Right ventricle myocardium superior (tissue), 1 donor: Measurements from ENCODE around the gene HACD1. TPM values are rescaled to one million over a fixed set of nuclear protein-coding genes. Genes with fewer than 3 reads are reported as not detected.
A peak's percentile ranks its signal among the peaks of the same experiment; 100 is the strongest.
"Not testable (repeated sequence)": the region's sequence is repeated elsewhere in the genome, so short reads cannot be mapped to it uniquely, and the experiment has no call there.

Source experiments
- ATAC-seq: fragments of 200-7000 bp; cut with Tn5 transposase; one replicate; pipeline ENCODE4 v1.9.1; 2020; ENCODE audit warnings: mild to moderate bottlenecking; ENCODE audit not compliant: poor library complexity
- DNase-seq: peaks from one replicate; pipeline ENCODE4 v3.0.0-alpha.2; 2020
- intact Hi-C: fragments of 100-400 bp; cut with DNase I; formaldehyde crosslinking; loops from one replicate; pipeline ENCODE4 v1.11.2; 2022
- total RNA-seq: library from RNA; stranded (reverse); fragmentation: NEBNext Ultra II Directional; extraction: Animal tissue kit (Norgen Biotek cat#: 25700); gene quantifications from one replicate; pipeline ENCODE4 v1.2.1, GENCODE V29; 2021
- donor health status: DM: no; HTN: yes; CAD: no; lungs with severe emphysema.

The HACD1 gene
- total RNA-seq, 1 donor from 2014 or later = 139 TPM

DNA sequence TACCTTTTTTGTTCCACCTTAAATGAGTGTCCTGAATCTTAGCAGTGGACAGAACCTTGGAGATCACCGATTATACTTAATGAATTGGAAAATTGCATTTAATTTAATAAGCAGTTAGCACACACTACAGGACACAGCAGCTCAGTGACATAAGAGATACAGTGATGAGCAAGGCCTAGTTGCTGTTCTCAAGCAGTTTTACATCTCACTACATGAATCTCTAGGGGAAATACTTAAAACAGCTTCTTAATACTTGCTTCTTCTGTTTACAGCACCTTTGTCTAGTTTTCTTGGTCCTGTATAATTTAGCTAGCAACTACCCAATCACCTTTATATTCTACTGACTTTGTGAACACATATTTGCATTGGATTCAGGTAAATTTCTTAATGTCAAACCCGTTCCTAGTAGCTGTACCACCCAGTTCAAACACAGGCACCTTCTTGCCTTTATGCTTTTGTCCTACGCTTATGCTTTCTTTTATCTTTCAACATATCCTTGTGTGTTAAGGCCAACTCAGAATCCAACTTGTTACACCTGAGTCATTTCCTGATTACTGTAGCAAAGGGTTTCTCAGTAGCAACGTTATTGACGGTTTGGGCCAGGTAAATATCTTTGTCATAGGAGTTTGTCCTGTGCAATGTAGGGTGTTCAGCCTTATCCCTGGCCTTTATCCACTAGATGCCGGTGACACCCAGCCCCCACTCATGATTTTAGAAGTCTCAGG lies 28.6 kb upstream of the HACD1 start:
- ATAC-seq (no peak), DNase-seq (no peak)
- intact Hi-C loops = no loop called here

DNA sequence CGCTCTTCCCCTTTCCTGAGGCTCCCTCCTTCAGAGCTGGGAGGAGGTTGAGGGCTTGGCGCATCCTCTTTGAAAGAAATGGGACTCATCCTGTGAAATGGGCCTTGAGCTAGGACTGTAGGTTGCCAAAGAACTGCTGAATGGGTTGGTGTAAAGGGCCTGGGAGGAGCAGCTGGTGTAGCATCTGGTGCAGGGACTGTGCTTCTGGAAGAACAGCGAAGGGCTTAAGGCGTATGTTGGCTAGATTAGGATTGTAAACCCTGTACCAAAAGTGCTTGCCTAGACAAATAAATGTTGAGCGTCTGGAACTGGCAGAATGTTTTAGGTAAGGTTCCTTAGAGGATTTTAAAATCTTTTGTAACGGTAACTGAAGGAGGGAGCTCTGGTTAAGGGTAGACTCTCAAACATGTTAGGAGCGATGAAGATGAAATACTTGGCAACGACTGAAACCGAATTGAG lies 27.3 kb upstream of the HACD1 start:
- DNase-seq = no peak
- ATAC-seq = peak; percentile 10
- intact Hi-C loops = no loop called here

DNA sequence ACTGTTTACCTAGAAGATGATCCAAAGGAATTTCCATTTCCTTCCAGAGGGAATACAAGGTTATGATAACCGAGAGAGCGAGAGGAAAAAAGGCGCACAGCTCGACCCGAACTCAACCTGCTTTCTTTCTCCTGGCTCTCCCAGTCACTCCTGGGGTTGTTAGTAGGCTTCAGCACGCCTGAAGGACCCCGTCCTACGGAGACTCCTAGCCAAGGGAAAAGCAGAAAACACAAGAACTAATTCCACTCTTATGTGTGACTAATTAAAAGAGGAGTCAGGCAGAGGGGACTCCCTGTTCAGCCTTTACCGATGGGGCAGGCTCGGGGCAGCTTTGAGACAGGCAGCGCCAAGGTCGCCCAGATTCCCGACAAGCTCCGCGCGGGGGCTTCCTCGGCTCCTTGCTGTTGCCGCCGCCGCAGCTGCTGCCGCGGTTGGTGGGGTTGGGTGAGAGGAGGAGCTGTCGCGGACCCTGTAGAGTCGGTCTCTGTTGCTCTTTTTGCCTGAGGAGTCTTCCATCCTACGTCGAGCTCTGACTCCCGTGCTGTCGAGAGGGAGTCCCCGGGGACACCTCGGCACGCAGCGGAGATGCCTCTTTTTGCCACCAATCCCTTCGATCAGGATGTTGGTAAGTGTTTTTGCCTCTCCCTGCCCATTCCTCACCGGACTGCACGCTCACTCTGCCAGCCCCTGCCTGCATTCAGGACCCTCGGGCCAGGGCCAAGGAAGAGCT lies 26.7 kb upstream of the HACD1 start, which contains the start of gene STAM:
TSS of gene STAM (plus strand) at position 397 of the 730 bp plus-strand sequence. CDS start at position 586, 189 bp downstream.
- intact Hi-C loops = no loop called here
- ATAC-seq = peak; percentile 96
- peak; percentile 95 for DNase-seq

DNA sequence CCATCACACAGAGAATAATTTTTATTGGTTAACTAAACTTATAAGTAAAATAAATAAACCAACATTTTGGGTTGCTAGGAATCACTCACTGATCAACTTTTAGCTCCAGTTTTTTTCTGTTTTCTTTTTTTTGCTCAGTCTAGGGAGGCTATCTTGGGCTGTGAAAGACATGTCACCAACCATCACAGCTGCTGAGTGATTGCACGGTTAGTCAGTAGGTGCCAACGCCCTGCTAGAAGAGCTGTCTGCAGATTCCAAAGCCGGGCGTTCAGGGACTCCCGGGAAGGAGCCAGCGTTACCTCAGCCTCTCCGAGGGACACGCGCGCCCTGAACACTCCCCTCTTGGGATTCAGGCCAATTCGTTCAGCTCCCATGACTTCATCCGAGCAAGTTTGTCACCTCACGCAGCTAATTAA lies 26.2 kb upstream of the HACD1 start:
- ATAC-seq (peak; percentile 86), DNase-seq (peak; percentile 73)
- intact Hi-C loops = no loop called here

DNA sequence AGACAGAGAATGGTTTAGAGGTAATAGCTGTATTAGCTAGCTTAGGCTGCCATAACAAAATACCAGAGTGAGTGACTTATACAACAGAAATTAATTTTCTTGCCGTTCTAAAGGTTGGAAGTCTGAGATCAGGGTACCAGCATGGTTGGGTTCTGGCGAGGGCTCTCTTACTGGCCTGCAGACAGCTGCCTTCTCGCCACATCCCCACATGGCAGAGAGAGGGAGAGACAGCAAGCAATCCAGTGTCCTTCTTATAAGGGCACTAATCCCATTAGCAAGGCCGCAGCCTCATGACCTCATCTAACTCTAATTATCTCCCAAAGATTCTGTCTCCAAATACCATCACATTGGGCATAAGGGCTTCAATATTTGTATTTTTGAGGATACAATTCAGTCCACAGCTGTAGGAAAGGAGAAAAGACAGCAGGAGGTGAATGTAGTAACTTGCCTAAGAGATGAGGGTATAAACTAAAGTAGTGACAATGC lies 23.2 kb upstream of the HACD1 start:
- intact Hi-C loops = no loop called here
- ATAC-seq (no peak), DNase-seq (no peak)

DNA sequence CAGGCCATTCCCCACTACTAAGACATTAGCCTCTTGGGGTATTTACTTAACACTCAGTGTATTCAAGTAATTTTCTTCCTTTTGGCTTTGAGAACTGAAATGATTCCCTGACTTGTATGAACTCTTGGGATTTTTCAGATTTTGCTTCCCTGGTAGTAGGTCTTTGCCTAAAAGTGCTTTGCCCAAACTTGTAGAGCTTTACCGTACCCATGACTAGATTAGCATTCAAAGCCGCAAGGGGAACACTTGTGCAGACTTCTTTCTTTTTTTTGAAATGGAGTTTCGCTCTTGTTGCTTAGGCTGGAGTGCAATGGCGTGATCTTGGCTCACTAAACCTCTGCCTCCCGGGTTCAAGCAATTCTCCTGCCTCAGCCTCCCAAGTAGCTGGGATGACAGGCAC lies 20.7 kb upstream of the HACD1 start:
- intact Hi-C loops = no loop called here
- no peak for DNase-seq
- no peak for ATAC-seq

DNA sequence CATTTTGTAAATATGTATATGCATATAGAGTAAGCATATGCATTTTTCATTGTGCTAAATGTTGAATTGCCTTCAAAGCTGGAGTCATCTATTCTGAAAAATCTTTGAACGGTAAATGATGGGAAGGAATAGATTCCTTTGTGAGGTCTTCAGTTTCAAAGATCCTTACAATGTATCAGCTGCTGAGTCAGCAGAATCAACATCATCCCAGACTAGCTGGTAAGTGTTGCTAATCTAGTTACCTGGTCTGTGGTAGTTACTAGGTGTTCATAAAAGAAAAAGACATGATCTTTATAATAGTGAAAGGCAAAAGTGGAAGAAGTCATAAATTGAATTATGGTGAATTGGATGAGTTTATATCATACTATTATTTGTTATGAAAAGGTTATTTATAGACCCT lies 16.2 kb upstream of the HACD1 start:
- ATAC-seq (no peak), DNase-seq (no peak)
- intact Hi-C loops = no loop called here

DNA sequence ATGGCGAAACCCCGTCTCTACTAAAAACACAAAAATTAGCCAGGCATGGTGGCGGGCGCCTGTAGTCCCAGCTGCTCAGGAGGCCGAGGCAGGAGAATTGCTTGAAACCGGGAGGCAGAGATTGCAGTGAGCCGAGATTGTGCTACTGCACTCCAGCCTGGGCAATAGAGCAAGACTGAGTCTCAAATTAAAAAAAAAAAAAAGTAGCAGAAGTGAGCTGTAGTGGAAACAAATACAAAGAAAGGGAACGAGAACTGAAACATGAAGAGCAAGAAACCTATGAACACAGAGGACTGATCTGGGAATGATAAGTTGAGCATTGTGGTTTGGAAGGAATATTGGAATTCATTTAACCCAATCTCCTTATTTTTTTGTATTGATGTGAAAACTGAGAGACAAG lies 15.4 kb upstream of the HACD1 start:
- intact Hi-C loops = not testable (repeated sequence)

DNA sequence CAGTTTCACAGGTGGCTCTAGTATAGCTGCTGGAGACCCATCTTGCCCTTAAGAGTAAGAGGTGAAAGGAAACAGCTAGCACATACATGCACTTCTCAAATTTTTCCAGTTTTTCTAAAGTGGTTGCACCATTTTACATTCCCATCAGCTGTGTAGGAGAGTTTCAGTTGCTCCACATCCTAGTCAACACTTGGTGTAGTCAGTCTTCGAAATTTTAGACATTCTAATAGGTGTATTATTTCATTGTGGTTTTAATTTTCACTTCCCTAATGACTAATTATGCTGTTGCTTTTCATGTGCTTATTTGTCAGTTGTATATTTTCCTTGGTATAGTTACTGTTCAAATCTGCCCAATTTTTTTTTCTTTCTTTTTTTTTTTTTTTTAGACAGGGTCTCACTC lies 9.5 kb upstream of the HACD1 start:
- no peak for DNase-seq
- no peak for ATAC-seq
- intact Hi-C loops = no loop called here

More for the DNA sequence above, 15.4 kb upstream of the HACD1 start:
- not testable (repeated sequence) for DNase-seq, ATAC-seq

DNA sequence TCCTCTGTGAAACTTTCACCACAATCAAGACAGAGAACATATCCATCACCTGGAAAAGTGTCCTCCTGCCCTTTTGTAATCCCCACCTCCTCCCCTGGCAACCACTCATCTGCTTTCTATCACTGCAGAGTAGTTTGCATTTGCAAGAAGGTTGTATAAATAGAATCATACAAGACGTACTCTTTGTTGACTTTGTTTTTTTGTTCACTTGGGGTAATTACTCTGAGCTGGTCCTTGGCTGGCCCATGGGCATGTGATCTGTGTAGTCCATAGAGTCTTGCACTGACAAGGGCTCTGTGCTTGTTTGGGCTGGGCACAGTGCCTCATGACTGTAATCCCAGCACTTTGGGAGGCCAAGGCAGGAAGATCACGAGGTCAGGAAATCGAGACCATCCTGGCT lies 7.8 kb upstream of the HACD1 start:
- ATAC-seq (peak; percentile 29), DNase-seq (no peak)
- intact Hi-C loops = no loop called here

DNA sequence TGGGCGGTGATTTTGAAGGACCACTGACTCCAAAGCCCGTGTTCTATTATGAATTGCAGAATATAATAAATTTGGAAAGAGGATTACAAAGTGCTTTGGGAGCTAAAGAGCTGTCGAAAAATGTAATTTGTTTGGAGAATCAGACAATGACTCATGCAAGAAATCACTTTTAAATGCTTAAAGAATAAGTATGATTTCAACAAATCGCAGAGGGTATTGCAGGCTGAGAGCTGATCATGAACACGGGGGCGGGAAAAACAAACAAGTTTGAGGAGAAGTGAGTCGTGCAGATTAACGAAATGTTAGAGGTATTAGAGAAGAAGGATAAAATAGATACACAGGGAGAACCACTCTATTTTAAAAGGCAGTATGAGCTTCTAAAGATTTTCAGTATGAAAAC lies 4.9 kb upstream of the HACD1 start:
- DNase-seq (no peak), ATAC-seq (no peak)
- intact Hi-C loops = no loop called here

DNA sequence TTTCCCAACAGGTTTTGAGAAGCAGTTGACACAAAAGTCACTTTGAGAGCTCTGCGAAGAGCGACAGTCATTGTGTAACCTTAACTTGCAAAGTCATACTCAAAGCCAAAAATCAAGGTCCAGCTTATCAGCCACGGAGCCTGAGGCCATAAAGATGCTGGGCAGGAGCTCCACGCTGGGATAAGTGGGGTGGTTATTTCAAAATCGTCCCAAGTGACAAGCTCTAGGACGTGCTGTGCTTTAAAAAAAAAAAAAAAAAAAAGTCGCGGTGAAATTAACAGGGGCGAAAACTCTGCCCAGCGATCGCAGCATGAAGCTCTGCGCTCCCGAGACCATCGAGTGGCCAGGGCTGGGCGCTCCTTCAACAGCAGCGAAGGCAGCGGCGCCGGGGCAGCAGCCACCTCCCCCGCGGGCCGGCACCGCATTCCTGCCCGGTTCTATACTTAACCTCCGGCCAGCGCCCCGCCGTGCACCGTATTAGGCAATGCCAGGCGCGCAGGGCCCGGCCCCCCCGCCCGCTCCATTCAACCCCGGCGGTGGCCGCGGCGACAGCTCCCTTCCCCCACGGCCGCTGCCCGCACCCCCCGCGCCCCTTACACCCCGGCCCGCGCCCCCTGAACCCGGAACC lies 657 bp downstream of the HACD1 start:
- intact Hi-C loops = no loop called here
- DNase-seq = peak; percentile 89
- ATAC-seq = peak; percentile 90

DNA sequence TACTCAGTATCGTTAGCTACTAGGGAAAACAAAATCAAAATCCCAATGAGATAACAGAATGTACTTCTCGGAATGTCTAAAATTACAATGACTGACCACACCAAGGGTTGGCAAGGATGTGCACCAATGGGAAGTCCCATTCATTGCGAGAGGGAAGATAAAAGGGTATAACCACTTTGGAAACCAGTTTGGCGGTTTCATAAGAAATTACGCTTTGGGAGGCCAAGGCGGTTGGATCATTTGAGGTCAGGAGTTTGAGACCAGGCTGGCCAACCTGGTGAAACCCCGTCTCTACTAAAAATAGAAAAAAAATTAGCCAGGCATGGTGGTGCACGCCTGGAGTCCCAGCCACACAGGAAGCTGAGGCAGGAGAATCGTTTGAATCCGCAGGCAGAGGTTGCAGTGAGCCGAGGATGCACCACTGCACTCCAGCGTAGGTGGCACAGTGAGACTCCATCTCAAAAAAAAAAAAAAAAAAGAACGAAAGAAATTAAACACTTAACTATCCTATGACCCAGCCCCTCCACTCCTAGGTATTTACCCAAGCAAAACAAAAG lies 7.6 kb downstream of the HACD1 start:
- ATAC-seq = no peak
- intact Hi-C loops = loop anchor here (5.0 kb wide), 1 partner anchor 228 kb away; no protein-coding TSS in a partner anchor
- DNase-seq = no peak

DNA sequence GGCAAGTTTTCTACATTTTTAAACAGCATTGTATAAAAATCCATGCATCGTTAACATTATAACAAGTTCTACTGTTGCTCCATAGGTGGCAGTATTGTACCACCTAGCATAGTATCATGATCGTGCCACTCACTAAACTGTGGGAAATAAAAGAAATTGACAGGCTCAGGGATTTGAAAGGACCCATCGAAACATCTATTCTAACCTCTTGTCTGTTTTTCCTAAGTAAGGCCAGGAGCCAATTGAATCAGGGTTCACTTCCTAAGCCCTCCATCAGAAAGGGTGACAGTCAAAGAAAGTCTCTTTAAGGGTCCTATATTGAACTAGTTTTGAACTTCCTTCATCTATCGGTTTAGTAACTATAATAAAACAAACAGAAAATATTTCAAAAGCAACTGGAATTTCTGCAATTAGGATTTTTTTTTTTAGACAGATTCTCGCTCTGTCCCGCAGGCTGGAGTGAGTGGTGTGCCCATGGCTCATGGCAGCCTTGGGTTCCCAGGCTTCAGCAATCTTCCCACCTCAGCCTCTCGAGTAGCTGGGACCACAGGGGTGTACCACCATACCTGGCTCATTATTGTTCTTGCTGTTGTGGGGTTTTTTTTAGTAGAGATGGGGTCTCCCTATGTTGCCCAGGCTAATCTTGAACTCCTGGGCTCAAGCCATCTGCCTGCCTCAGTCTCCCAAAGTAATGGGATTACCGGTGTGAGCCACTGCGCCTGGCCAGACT lies 9.4 kb downstream of the HACD1 start:
- ATAC-seq = peak; percentile 83
- intact Hi-C loops = loop anchor here (2.0 to 5.0 kb wide), 2 partner anchors 135 to 230 kb away; no protein-coding TSS in a partner anchor
- DNase-seq = no peak

DNA sequence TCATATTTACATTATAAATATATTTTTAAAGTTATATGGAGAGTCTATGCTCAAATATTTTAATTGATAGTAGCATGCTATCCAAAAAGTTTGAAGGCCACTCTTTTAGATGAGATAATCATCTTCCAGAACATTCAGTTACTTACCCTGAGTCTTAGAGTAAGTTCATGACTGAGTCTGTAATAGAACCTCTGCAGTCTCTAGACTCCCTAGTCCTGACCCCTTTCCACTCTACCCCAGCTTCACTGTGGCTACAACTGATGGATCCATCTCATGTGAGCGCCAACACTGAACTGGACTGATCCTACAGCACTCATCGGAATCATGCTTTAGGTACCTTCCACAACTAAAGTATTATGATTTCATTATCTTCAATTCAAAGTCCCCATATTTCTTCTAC lies 10.1 kb downstream of the HACD1 start:
- DNase-seq (no peak), ATAC-seq (no peak)
- intact Hi-C loops = loop anchor here (2.0 to 5.0 kb wide), 2 partner anchors 136 to 230 kb away; no protein-coding TSS in a partner anchor

DNA sequence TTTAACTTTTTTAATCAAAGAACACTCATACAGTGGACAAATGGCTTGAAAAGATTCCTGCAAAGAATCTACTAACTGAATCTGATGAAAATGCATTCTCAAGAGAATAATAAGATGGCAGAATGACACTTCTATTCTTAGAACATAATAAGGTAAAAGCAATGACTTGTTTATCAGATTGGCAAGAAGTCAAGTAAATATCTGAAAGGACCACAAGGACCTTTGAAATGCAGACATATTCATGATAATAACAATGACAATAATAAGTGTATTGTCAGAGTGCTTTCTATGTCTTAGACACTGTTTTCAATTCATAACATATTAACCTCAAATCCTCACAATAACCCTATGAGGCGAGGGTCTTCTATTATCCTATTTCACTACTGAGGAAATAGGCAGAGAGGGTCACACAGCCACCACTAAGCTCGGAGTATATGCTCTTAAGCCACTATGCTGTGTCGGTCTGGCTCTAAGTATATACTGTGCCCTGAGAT lies 10.6 kb downstream of the HACD1 start:
- intact Hi-C loops = loop anchor here (2.0 to 5.0 kb wide), 2 partner anchors 136 to 231 kb away; no protein-coding TSS in a partner anchor
- DNase-seq = no peak
- no peak for ATAC-seq

DNA sequence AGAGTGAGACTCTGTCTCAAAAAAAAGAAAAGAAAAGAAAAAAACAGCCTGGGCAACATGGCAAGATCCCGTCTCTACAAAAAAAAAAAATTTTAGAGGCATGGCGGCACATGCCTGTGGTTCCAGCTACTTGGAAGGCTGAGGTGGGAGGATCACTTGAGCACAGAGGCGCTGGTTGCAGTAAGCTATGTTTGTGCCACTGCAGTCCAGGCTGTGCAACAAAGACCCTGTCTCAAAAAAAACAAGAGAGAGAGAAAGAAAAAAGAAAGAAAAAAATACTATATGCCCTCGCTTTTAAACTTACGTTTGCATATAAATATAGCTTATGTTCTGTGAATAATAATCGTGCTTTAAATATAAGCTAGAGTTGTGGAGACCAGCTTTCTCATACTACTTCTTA lies 11.2 kb downstream of the HACD1 start:
- intact Hi-C loops = loop anchor here (2.0 to 5.0 kb wide), 2 partner anchors 137 to 231 kb away; no protein-coding TSS in a partner anchor
- DNase-seq (no peak), ATAC-seq (no peak)

DNA sequence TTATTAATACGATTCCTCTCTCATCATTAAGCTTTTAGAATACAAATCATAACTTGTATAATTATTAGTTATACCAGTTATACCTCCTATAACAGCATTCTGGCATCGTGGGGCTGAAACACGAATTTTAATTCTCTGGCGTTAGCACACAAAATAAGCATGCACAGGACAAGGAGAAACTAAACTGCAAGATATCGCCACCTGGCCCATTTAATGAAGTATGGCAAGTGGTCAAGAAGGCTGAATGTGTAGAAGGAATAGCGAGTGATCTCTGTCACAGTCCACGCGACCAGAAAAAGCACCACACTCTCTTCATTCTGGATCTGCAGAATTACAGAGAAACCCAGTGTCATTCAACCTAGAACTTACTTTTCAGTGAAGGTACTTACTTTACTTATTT lies 18.1 kb downstream of the HACD1 start:
- intact Hi-C loops = no loop called here
- no peak for DNase-seq
- ATAC-seq = no peak
